Neural crest cell (in vitro differentiated cells): ENCODE results near the gene ARHGAP33. TPM values are rescaled to one million over a fixed set of nuclear protein-coding genes. Genes with fewer than 3 reads are reported as not detected.

Experiments used
- DNase-seq: peaks from one replicate; pipeline ENCODE4 v3.0.0; 2021; ENCODE audit warnings: low read depth, mixed read lengths, low spot score
- H3K27ac Mint-ChIP-seq: one replicate; pipeline ENCODE4 v1.8.0; 2021; ENCODE audit warnings: mild to moderate bottlenecking, mixed read lengths; ENCODE audit not compliant: unreplicated experiment
- H3K27me3 Mint-ChIP-seq: 2 replicates; pipeline ENCODE4 v1.8.0; 2021; ENCODE audit warnings: low read depth, mild to moderate bottlenecking, mixed read lengths
- H3K36me3 Mint-ChIP-seq: 2 replicates; pipeline ENCODE4 v1.8.0; 2021; ENCODE audit warnings: low read depth, mild to moderate bottlenecking, mixed read lengths
- H3K4me1 Mint-ChIP-seq: 2 replicates; pipeline ENCODE4 v1.8.0; 2021; ENCODE audit warnings: mixed read lengths
- H3K4me3 Mint-ChIP-seq: one replicate; pipeline ENCODE4 v1.8.0; 2021; ENCODE audit warnings: mild to moderate bottlenecking, mixed read lengths
- H3K9me3 Mint-ChIP-seq: 2 replicates; pipeline ENCODE4 v1.8.0; 2021; ENCODE audit warnings: mixed read lengths
- CTCF ChIP-seq: fragments of 200-600 bp; sonication (generic); conservative IDR thresholded peaks from 2 replicates; pipeline ENCODE4 v1.5.0; 2021; ENCODE audit warnings: antibody characterized with exemption, mild to moderate bottlenecking
- total RNA-seq: library from RNA; stranded (reverse); gene quantifications from 2 replicates; pipeline ENCODE4 v1.2.1, GENCODE V29; 2021

ARHGAP33 gene
- total RNA-seq, 1 donor from 2014 or later: 110 TPM

- H3K4me3 Mint-ChIP-seq: no peak overlapping the region
- TF ChIP-seq CTCF: no peak
- DNase-seq: no peak
- no peaks in the 10 kb centered on the region for H3K36me3 Mint-ChIP-seq
- H3K4me1 Mint-ChIP-seq: peaks cover under 1% of the 10 kb centered on the region
- H3K27me3 Mint-ChIP-seq: no peaks in the 10 kb centered on the region
- no peaks in the 10 kb centered on the region for H3K9me3 Mint-ChIP-seq
- H3K27ac Mint-ChIP-seq: no peak overlapping the region
These were observed 13.0 kb downstream of the ARHGAP33 start for GRCh38 chr19:35788205-35788960.

GRCh38 chr19:35789195-35789977 is 14.0 kb downstream of the ARHGAP33 start:
- Mint-ChIP-seq H3K27me3 (peaks cover 4% of the 10 kb centered on the region), H3K4me3 (no peak overlapping the region), H3K9me3 (no peaks in the 10 kb centered on the region), H3K4me1 (no peaks in the 10 kb centered on the region), H3K27ac (no peak overlapping the region), H3K36me3 (no peaks in the 10 kb centered on the region)
- no peak for DNase-seq
- no peak for TF ChIP-seq CTCF

GRCh38 chr19:35789978-35790944 is 14.9 kb downstream of the ARHGAP33 start:
- no peaks in the 10 kb centered on the region for H3K9me3 Mint-ChIP-seq
- DNase-seq: no peak
- TF ChIP-seq CTCF: no peak
- H3K36me3 Mint-ChIP-seq: no peaks in the 10 kb centered on the region
- H3K27me3 Mint-ChIP-seq: peaks cover 8% of the 10 kb centered on the region
- H3K4me3 Mint-ChIP-seq: no peak overlapping the region
- H3K4me1 Mint-ChIP-seq: no peaks in the 10 kb centered on the region
- no peak overlapping the region for H3K27ac Mint-ChIP-seq

GRCh38 chr19:35790981-35791813 is 15.8 kb downstream of the ARHGAP33 start:
- Mint-ChIP-seq H3K4me3 (no peak overlapping the region), H3K4me1 (no peaks in the 10 kb centered on the region), H3K27ac (no peak overlapping the region), H3K27me3 (peaks cover 15% of the 10 kb centered on the region), H3K9me3 (no peaks in the 10 kb centered on the region), H3K36me3 (no peaks in the 10 kb centered on the region)
- TF ChIP-seq CTCF: no peak
- no peak for DNase-seq
